Adrenal gland (tissue), 12 donors: ENCODE measurements around the gene AHRR. TPM values are rescaled to one million over a fixed set of nuclear protein-coding genes. Genes with fewer than 3 reads are reported as not detected.

Experiments
- DNase-seq, 7 donors: peaks; one replicate each; pipeline ENCODE4 v3.0.0-alpha.2; 2019 to 2020
- H3K27ac ChIP-seq, 5 donors: fragments of 200-600 bp; sonication (generic) in 4 of 5; 1 replicate in 3 of 5; 2 replicates in 2 of 5; pipeline versions ENCODE4 v1.5.1 to v1.8.0; 2016 to 2020; ENCODE audit warnings: mild to moderate bottlenecking in 1 of 5
- H3K27me3 ChIP-seq: fragments of 200-600 bp; 2 replicates; pipeline ENCODE4 v1.8.0; 2021
- H3K36me3 ChIP-seq, 2 donors: fragments of 200-600 bp; replicated peaks in 1 of 2; 1 replicate in 1 of 2; 2 replicates in 1 of 2; pipeline versions ENCODE4 v1.5.1 to v1.8.0; 2018 to 2022
- H3K4me1 ChIP-seq, 2 donors: fragments of 200-600 bp; replicated peaks in 1 of 2; 1 replicate in 1 of 2; 2 replicates in 1 of 2; pipeline versions ENCODE4 v1.5.1 to v1.8.0; 2018 to 2021
- H3K4me3 ChIP-seq, 4 donors: fragments of 200-600 bp; sonication (generic) in 3 of 4; one replicate each; pipeline ENCODE4 v1.5.1; 2016 to 2018
- H3K9me3 ChIP-seq, 3 donors: fragments of 200-600 bp; sonication (generic) in 1 of 3; replicated peaks in 1 of 3; 1 replicate in 2 of 3; 2 replicates in 1 of 3; pipeline versions ENCODE4 v1.5.1 to v1.8.0; 2016 to 2021
- POLR2A ChIP-seq, 2 donors: fragments of 450-650 bp; IDR thresholded peaks; one replicate each; pipeline ENCODE4 v1.6.1; 2017; ENCODE audit warnings: antibody characterized with exemption in 2 of 2, mild to moderate bottlenecking in 2 of 2, moderate library complexity in 1 of 2
- WGBS, 4 donors: extraction: QIAGEN DNeasy Blood & Tissue Kit in 2 of 4; methylation state at CpG; one replicate each; pipeline versions ENCODE4 v1.1.5 to v1.1.7; 2013 to 2017; 5-methylcytosine and 5-hydroxymethylcytosine counted together
- intact Hi-C, 2 donors: fragments of 100-400 bp; cut with DNase I; formaldehyde crosslinking; loops; one replicate each; pipeline versions ENCODE4 v1.14.1 to v1.15.0; 2022 to 2023
- polyA plus RNA-seq, 3 donors: library from polyadenylated mRNA; stranded (reverse); fragments of 200-250 nt in 2 of 3; fragments of 350-450 nt in 1 of 3; fragmentation: Illumina TruSeq in 1 of 3; extraction: RNeasy Lipid Tissue Mini Kit (QIAGEN cat#74804) in 1 of 3; gene quantifications; one replicate each; pipeline ENCODE4 v1.2.3, GENCODE V29; 2013 to 2014
- total RNA-seq, 9 donors: library from RNA; depleted of rRNA in 4 of 9; stranded (reverse); fragments of >200 nt in 4 of 9; fragments of 120-200 nt in 1 of 9; fragmentation: NEBNext Ultra II Directional in 1 of 9; extraction: Animal tissue kit (Norgen Biotek cat#: 25700) in 1 of 9; gene quantifications; one replicate each; pipeline versions ENCODE4 v1.1.0 to v1.2.4, GENCODE V29; 2013 to 2023
- TF ChIP-seq, protein P1 (sequence below), 6 experiments: fragments of 450-650 bp in 4 of 6; fragments of 200-600 bp in 2 of 6; sonication (generic) in 1 of 6; IDR thresholded peaks; 1 replicate in 5 of 6; 2 replicates in 1 of 6; pipeline versions ENCODE4 v1.5.1 to v1.8.0; 2016 to 2021; ENCODE audit warnings: antibody characterized with exemption in 6 of 6, mild to moderate bottlenecking in 2 of 6, moderate library complexity in 1 of 6
- donor health status: healthy with polysubstance abuse.
- donor health status: Bipolar disorder and iron deficiency.
- donor health status: DM: yes; HTN: yes; CAD: no.
- donor health status: DM: no; HTN: no; CAD: no.
- donor health status: DM: no; HTN: no; CAD: no.
- donor health status: DM: yes; HTN: yes; CAD: no.

Gene AHRR
- total and polyA plus RNA-seq, 12 donors: 0.17 to 3.6 (median 0.99) TPM

DNA sequence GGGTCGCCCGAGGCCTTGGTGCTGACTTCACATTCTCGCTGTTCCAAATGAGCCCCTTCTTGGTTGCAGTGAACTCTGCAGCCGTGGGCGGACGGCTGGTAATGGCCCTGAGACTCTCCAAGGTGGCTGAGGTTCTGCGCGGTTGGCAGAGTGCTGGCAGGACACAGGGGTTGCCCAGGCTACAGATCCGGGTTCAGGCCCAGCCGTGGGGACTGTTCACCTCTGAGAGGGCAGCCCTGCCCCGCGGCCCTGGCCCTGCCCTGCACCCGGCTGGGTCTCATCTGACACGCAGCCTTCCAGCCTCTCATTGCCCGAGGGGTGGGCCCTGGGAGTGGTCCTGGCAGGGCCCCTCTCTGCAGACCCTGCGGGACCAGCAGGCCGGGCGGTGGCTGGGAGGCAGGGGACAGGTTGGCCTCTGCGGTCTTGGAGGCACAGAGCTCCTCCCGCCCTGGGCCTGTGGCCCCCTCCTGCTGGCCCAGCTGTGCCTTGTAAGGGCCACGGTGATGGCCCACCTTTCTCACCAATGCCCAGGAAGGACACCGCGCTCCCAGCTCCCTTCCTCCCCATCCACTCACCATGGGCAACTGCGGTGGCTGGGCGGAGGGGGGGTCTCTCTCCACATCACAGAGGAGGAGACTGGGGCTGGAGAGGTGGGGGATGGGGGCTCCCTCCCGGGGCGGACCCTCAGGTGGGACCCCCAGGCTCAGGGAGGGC lies 51.6 kb downstream of the AHRR start:
- WGBS, 4 donors: 50 to 95% (median 60%) methylated on average over 4 to 27 of the region's 27 CpGs
- intact Hi-C loops: no loop called here
- H3K4me3 ChIP-seq: peak overlapping the region in 1 of 4 donors; percentile 44
- H3K4me1 ChIP-seq: peaks cover 0 to 5% of the 10 kb centered on the region in 2 donors
- peak in 3 of 7 donors; percentile 15 to 46 (median 22) for DNase-seq
- H3K27ac ChIP-seq: no peak overlapping the region
- TF ChIP-seq, protein P1, sequence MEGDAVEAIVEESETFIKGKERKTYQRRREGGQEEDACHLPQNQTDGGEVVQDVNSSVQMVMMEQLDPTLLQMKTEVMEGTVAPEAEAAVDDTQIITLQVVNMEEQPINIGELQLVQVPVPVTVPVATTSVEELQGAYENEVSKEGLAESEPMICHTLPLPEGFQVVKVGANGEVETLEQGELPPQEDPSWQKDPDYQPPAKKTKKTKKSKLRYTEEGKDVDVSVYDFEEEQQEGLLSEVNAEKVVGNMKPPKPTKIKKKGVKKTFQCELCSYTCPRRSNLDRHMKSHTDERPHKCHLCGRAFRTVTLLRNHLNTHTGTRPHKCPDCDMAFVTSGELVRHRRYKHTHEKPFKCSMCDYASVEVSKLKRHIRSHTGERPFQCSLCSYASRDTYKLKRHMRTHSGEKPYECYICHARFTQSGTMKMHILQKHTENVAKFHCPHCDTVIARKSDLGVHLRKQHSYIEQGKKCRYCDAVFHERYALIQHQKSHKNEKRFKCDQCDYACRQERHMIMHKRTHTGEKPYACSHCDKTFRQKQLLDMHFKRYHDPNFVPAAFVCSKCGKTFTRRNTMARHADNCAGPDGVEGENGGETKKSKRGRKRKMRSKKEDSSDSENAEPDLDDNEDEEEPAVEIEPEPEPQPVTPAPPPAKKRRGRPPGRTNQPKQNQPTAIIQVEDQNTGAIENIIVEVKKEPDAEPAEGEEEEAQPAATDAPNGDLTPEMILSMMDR (IDR thresholded peaks at IDR 0.05): no peak
- TF ChIP-seq POLR2A (IDR thresholded peaks at IDR 0.05): no peak
- no peaks in the 10 kb centered on the region for H3K36me3 ChIP-seq
- H3K9me3 ChIP-seq: no peaks in the 10 kb centered on the region
- no peaks in the 10 kb centered on the region for H3K27me3 ChIP-seq

DNA sequence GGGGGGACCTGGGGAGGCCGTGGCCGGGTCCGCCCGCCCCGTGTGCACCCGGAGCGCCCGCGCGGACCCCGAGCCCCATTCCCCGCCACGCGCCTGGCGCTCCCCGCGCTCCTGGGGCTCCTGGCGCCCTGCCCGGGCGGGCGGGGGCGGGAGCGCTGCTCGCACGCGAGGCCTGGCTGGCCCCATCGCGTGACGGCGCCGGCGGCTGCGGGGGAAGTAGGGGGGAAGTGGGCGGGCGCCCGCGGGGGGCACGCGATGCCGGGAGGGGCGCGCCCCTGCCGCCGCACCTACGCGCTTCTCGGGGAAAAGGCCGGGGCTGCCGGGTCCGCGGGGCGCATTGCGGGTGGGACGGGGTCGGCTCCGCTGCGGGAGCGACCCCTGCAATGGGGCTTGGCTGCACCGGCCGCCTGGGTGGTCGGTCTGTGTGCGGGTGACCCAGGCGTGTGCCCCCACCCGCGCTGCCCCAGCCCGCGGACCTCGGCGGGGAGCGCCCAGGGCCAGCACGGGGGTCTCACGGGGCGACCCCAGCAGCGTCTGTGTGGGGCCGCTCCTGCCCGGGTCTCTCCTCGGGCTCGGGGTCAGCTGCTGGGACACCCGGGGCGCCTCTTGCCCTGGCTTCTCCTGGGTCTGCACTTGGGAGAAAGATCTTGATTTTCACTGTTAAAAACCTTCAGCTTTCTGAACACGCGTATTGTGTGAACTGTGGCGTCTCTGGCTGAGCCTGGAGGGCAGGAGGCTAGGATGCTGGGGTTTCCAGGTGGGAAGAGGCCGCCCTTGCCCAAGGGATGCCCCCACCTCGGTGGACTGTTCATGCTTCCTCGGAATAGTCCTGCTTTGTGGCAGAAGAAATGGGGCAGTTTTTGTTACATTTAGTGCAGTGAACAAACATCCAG lies 52.4 kb downstream of the AHRR start:
- intact Hi-C loops: no loop called here
- Histone ChIP-seq H3K27ac (no peak overlapping the region), H3K27me3 (no peaks in the 10 kb centered on the region), H3K9me3 (no peaks in the 10 kb centered on the region), H3K4me3 (peak overlapping the region in 1 of 4 donors; percentile 44), H3K4me1 (peaks cover 0 to 5% of the 10 kb centered on the region in 2 donors), H3K36me3 (no peaks in the 10 kb centered on the region)
- peak in 5 of 7 donors; percentile 16 to 42 (median 32) for DNase-seq
- 4 to 50% (median 13%) methylated on average over 2 to 86 of the region's 86 CpGs for WGBS, 4 donors
- TF ChIP-seq, protein P1 (IDR thresholded peaks at IDR 0.05): no peak
- no peak for TF ChIP-seq POLR2A (IDR thresholded peaks at IDR 0.05)

DNA sequence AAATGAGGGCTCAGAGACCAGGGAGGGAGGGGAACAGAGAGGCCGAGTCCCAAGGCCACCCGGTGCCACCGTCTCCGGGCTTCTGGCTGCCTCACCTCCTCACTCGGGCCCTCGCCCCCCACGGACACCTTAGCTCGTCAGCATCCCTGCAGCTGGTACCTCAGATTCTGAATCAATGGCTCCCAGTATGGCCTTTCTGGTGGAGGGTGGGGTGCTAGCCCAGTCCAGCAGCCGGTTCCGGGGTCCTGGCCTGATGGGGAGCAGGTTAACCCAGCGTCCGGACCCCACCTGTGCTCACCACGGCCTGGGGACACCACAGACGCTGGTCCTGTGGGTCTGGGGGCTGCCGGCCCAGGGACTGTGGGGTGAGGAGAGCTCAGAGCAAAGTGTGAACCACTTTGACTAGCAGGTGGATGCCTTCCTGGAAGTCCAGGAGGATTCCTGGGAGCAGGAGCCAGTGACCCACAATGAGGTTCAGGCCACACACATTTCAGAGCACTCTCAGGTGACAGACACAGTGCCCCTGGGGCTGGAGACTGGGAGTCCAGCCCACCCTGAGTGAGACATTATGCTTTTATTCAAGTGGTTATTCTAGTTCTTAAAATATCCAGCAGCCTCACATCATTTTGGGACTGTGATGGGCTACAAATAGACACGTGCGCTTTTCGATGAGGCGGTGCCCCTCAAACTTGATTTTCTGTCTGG lies 53.3 kb downstream of the AHRR start:
- no peaks in the 10 kb centered on the region for H3K9me3 ChIP-seq
- H3K36me3 ChIP-seq: no peaks in the 10 kb centered on the region
- no peaks in the 10 kb centered on the region for H3K27me3 ChIP-seq
- intact Hi-C loops: no loop called here
- no peak overlapping the region for H3K27ac ChIP-seq
- TF ChIP-seq POLR2A (IDR thresholded peaks at IDR 0.05): no peak
- TF ChIP-seq, protein P1 (IDR thresholded peaks at IDR 0.05): no peak
- WGBS, 4 donors: 73 to 83% (median 76%) methylated on average over 14 to 19 of the region's 19 CpGs
- peaks cover 0 to 5% of the 10 kb centered on the region in 2 donors for H3K4me1 ChIP-seq
- peak in 4 of 7 donors; percentile 7 to 18 (median 12) for DNase-seq
- H3K4me3 ChIP-seq: no peak overlapping the region
